Heart right ventricle (tissue), 16 donors: ENCODE measurements around the gene IGSF3. TPM values are rescaled to one million over a fixed set of nuclear protein-coding genes. Genes with fewer than 3 reads are reported as not detected.
"Not testable (repeated sequence)": the region's sequence is repeated elsewhere in the genome, so short reads cannot be mapped to it uniquely, and the experiment has no call there.

Experiments
- ATAC-seq, 8 donors: fragments of 200-7000 bp; cut with Tn5 transposase; one replicate each; pipeline ENCODE4 v1.9.1; 2020; ENCODE audit warnings: mild to moderate bottlenecking in 8 of 8, moderate library complexity in 8 of 8, moderate number of reproducible peaks in 1 of 8
- DNase-seq, 2 donors: peaks; one replicate each; pipeline ENCODE4 v3.0.0-alpha.2; 2020
- H3K27ac ChIP-seq, 10 donors: fragments of 200-600 bp; sonication (generic) in 2 of 10; one replicate each; pipeline versions ENCODE4 v1.5.0 to v1.8.0; 2020 to 2022; ENCODE audit warnings: mild to moderate bottlenecking in 3 of 10
- H3K27me3 ChIP-seq, 7 donors: fragments of 200-600 bp; one replicate each; pipeline ENCODE4 v1.8.0; 2021 to 2022; ENCODE audit warnings: mild to moderate bottlenecking in 2 of 7
- H3K36me3 ChIP-seq, 9 donors: fragments of 200-600 bp; sonication (generic) in 1 of 9; one replicate each; pipeline versions ENCODE4 v1.5.0 to v1.8.0; 2020 to 2022; ENCODE audit warnings: mild to moderate bottlenecking in 2 of 9
- H3K4me1 ChIP-seq, 9 donors: fragments of 200-600 bp; sonication (generic) in 1 of 9; one replicate each; pipeline versions ENCODE4 v1.5.0 to v1.8.0; 2020 to 2022; ENCODE audit warnings: mild to moderate bottlenecking in 4 of 9
- H3K4me3 ChIP-seq, 10 donors: fragments of 200-600 bp; sonication (generic) in 2 of 10; one replicate each; pipeline versions ENCODE4 v1.5.0 to v1.8.0; 2020 to 2022; ENCODE audit warnings: mild to moderate bottlenecking in 7 of 10, moderate library complexity in 2 of 10
- H3K9me3 ChIP-seq, 11 donors: fragments of 200-600 bp in 10 of 11; sonication (generic) in 2 of 11; one replicate each; pipeline versions ENCODE4 v1.5.0 to v1.8.0; 2013 to 2022; ENCODE audit warnings: mild to moderate bottlenecking in 2 of 11, control low read depth in 1 of 11, moderate library complexity in 1 of 11
- CTCF ChIP-seq, 9 donors: fragments of 200-600 bp; sonication (generic) in 2 of 9; IDR thresholded peaks; one replicate each; pipeline versions ENCODE4 v1.5.0 to v1.8.0; 2021 to 2022; ENCODE audit warnings: antibody characterized with exemption in 9 of 9, mild to moderate bottlenecking in 5 of 9, moderate library complexity in 1 of 9
- WGBS, 2 donors: extraction: QIAGEN DNeasy Blood & Tissue Kit; methylation state at CpG; one replicate each; pipeline ENCODE4 v1.1.7; 2013; ENCODE audit warnings: inconsistent platforms in 1 of 2; 5-methylcytosine and 5-hydroxymethylcytosine counted together
- intact Hi-C, 10 donors: fragments of 100-400 bp; cut with DNase I; formaldehyde crosslinking; loops; one replicate each; pipeline versions ENCODE4 v1.11.1 to v1.14.2; 2022
- polyA plus RNA-seq, 2 donors: library from polyadenylated mRNA; stranded (reverse); fragments of 200-250 nt; gene quantifications; one replicate each; pipeline ENCODE4 v1.2.3, GENCODE V29; 2013
- total RNA-seq, 10 donors: library from RNA; stranded (reverse); fragmentation: NEBNext Ultra II Directional in 3 of 10; extraction: Animal tissue kit (Norgen Biotek cat#: 25700) in 3 of 10; gene quantifications; one replicate each; pipeline versions ENCODE4 v1.2.1 to v1.2.4, GENCODE V29; 2021 to 2023
- donor health status: Arrhythmogenic right ventricular cardiomyopathy.
- donor health status: ischemic (EF 13 %, LVEDD 7.1; RV severe dilation, severe dysfunction).
- donor health status: healthy with polysubstance abuse.
- donor health status: DM: no; HTN: yes; CAD: no.
- donor health status: DM: no; HTN: no; CAD: no.
- donor health status: ischemic (EF 25% LVEDD 6.9; RV normal size, moderate dysfunction).
- donor health status: ischemic (EF 25% LVEDD 5.7; RV mildly dilated, moderate dysfunction).
- donor health status: healthy.
- donor health status: DM: yes; HTN: yes; CAD: no.
- donor health status: Ischemic cardiomyopathy.
- donor health status: ischemic (EF 35%, LVEDD 5.7; RV mildly dilated, moderate dysfunction).
- donor health status: nonischemic (EF 11% LVEDD 7.7; RV severe dilation, severe dysfunction).
- donor health status: DM: yes; HTN: yes; CAD: no.
- donor health status: PGD.
- donor health status: ischemic (EF 29% LVEDD 5.4; RV normal size, mild dysfunction).
- donor health status: nonischemic (EF 23%, LVEDD 6.1; RV moderate dilation, normal function).

The IGSF3 gene
- total and polyA plus RNA-seq, 12 donors: 4.0 to 21.2 (median 12.8) TPM

GRCh38 chr1:116607463-116607862 is 60.1 kb downstream of the IGSF3 start:
- DNase-seq, H3K27ac ChIP-seq, H3K4me3 ChIP-seq, intact Hi-C loops, H3K4me1 ChIP-seq, H3K27me3 ChIP-seq, H3K36me3 ChIP-seq, H3K9me3 ChIP-seq: not testable (repeated sequence)
- 76 to 83% methylated on average over 1 of the region's 1 CpG for WGBS, 2 donors
- peak in 1 of 8 donors; percentile 19 for ATAC-seq

GRCh38 chr1:116606067-116606466 is 61.5 kb downstream of the IGSF3 start:
- H3K4me1 ChIP-seq, DNase-seq, H3K4me3 ChIP-seq, intact Hi-C loops, H3K27me3 ChIP-seq, H3K9me3 ChIP-seq, H3K36me3 ChIP-seq: not testable (repeated sequence)
- WGBS, 2 donors: 77 to 78% methylated on average over 6 to 7 of the region's 8 CpGs
- ATAC-seq: peak in 3 of 8 donors; percentile 42 to 62 (median 55)
- H3K27ac ChIP-seq: peak overlapping the region in 1 of 10 donors; percentile 65

- Histone ChIP-seq H3K9me3 (no peaks in the 10 kb centered on the region), H3K27me3 (no peaks in the 10 kb centered on the region), H3K4me3 (no peak overlapping the region), H3K36me3 (peaks cover 0 to 3% (median 0%) of the 10 kb centered on the region in 9 donors), H3K4me1 (peaks cover 0 to 8% (median 0%) of the 10 kb centered on the region in 9 donors), H3K27ac (peak overlapping the region in 1 of 10 donors; percentile 65)
- TF ChIP-seq CTCF (IDR thresholded peaks at IDR 0.05): no peak
- 94 to 96% methylated on average over 1 of the region's 1 CpG for WGBS, 2 donors
- ATAC-seq: no peak
- intact Hi-C loops: no loop called here
- DNase-seq: no peak
Observed at GRCh38 chr1:116605315-116605714, 62.2 kb downstream of the IGSF3 start.

- H3K4me3 ChIP-seq, H3K9me3 ChIP-seq, H3K36me3 ChIP-seq, H3K4me1 ChIP-seq, intact Hi-C loops, H3K27ac ChIP-seq, DNase-seq, H3K27me3 ChIP-seq, ATAC-seq: not testable (repeated sequence)
- WGBS, 2 donors: 90 to 97% methylated on average over 6 of the region's 6 CpGs
Observed at GRCh38 chr1:116604408-116604807, 63.1 kb downstream of the IGSF3 start.

GRCh38 chr1:116603646-116604045 is 63.9 kb downstream of the IGSF3 start:
- H3K4me1 ChIP-seq, H3K36me3 ChIP-seq, DNase-seq, H3K27me3 ChIP-seq, ATAC-seq, H3K4me3 ChIP-seq, H3K27ac ChIP-seq, H3K9me3 ChIP-seq, intact Hi-C loops: not testable (repeated sequence)
- WGBS, 2 donors: 95 to 96% methylated on average over 21 of the region's 21 CpGs

GRCh38 chr1:116599369-116599768 is 68.2 kb downstream of the IGSF3 start:
- H3K9me3 ChIP-seq, H3K4me3 ChIP-seq, ATAC-seq, H3K36me3 ChIP-seq, DNase-seq, H3K27me3 ChIP-seq, intact Hi-C loops, H3K27ac ChIP-seq: not testable (repeated sequence)
- H3K4me1 ChIP-seq: peaks cover 0 to 13% (median 0%) of the 10 kb centered on the region in 9 donors
- 87 to 92% methylated on average over 1 to 2 of the region's 2 CpGs for WGBS, 2 donors

GRCh38 chr1:116598420-116599036 is 69.0 kb downstream of the IGSF3 start:
- H3K9me3 ChIP-seq, H3K4me3 ChIP-seq, DNase-seq, H3K27ac ChIP-seq, intact Hi-C loops, H3K27me3 ChIP-seq, H3K36me3 ChIP-seq, ATAC-seq: not testable (repeated sequence)
- 70 to 78% methylated on average over 11 of the region's 11 CpGs for WGBS, 2 donors
- H3K4me1 ChIP-seq: peaks cover 0 to 13% (median 0%) of the 10 kb centered on the region in 9 donors

- WGBS, 2 donors: 57 to 65% methylated on average over 2 of the region's 2 CpGs
- intact Hi-C loops, H3K4me3 ChIP-seq, H3K27me3 ChIP-seq, H3K27ac ChIP-seq, H3K9me3 ChIP-seq, ATAC-seq, H3K36me3 ChIP-seq, DNase-seq: not testable (repeated sequence)
- H3K4me1 ChIP-seq: peaks cover 0 to 13% (median 2%) of the 10 kb centered on the region in 9 donors
Observed at GRCh38 chr1:116597388-116597787, 70.1 kb downstream of the IGSF3 start.

GRCh38 chr1:116596742-116597307 is 70.7 kb downstream of the IGSF3 start:
- 89 to 93% methylated on average over 5 of the region's 5 CpGs for WGBS, 2 donors
- intact Hi-C loops: loop anchor here in 1 of 10 donors (1.0 kb wide), 1 partner anchor 23 kb away; no protein-coding TSS in a partner anchor
- not testable (repeated sequence) for H3K4me3 ChIP-seq, H3K27me3 ChIP-seq, ATAC-seq, DNase-seq, H3K36me3 ChIP-seq, H3K9me3 ChIP-seq, H3K27ac ChIP-seq
- H3K4me1 ChIP-seq: peaks cover 0 to 13% (median 3%) of the 10 kb centered on the region in 9 donors
